Measurements from ENCODE around the gene STK32B.

DNA sequence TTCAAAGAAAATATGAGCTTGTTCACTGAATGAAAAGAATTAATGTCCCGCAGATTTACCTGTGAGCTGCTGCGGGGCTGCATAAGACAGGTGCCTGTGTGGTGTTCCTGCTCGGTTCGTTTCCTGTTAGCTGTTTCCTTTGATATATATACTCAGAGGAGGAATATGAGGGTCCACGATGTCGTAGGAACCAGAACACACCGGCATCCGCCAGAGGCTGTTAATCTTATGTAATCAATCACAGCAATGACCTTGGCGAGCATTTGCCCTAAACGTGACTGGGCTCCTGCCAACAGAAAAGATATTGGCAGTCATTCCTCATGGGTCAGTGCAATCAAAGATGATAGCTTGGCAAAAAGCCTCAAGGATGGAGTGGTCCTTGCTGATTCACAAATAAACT lies 396.9 kb downstream of the STK32B start:
- TF ChIP-seq GATA2 (IDR thresholded peaks at IDR 0.05; ENCODE audit: low read depth, low read length), result no peak
- TF ChIP-seq GATA3 (IDR thresholded peaks at IDR 0.05; ENCODE audit: low read depth, low read length), result no peak

Data from SH-SY5Y (cell line).